HG02840 (cell line): ENCODE data around the gene SPRR2D.
"Not testable (repeated sequence)": the region's sequence is repeated elsewhere in the genome, so short reads cannot be mapped to it uniquely, and the experiment has no call there.

Experiments used
- ATAC-seq: cut with Tn5 transposase; IDR thresholded peaks from one replicate; pipeline ENCODE4 v1.9.1; 2021; ENCODE audit warnings: mild to moderate bottlenecking, moderate library complexity, moderate number of reproducible peaks; ENCODE audit not compliant: unreplicated experiment, low FRiP score

The SPRR2D gene

DNA sequence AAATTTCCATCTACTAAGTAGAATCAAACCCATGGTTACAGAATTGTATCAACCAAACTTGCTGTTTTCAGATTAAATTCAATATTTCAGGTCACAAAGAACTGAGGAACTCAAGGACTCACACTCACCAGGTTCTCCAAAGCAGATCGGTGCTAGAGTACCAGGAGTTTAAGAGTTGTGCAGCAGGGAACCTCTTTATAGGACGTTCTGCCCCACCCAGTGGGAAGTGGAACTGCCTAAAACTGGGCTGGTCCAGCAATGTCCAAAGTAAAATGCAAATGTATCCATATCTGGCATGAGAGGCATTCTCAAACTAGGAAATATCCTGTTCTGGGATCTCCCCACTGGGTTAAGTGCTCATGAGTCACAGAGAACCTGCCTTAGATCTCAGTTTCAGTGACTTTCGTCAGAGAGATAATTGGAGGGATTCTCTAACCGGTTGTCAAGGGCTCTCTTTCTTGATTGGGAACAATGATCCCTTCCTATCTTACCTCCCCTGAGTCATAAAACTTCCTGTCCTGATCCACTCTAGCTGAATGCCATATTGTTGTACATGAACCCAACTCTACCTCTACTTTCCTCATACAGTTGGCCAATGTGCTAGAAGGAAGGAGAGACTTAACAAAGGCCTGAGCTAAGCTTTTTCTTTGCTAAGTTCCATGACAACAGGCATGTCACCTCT is at the start of gene SPRR2D:
SPRR2D (minus strand) TSS at position 171 of the 682 bp plus-strand sequence. CDS start 774 bp downstream, outside the sequence.
- no peak for ATAC-seq

DNA sequence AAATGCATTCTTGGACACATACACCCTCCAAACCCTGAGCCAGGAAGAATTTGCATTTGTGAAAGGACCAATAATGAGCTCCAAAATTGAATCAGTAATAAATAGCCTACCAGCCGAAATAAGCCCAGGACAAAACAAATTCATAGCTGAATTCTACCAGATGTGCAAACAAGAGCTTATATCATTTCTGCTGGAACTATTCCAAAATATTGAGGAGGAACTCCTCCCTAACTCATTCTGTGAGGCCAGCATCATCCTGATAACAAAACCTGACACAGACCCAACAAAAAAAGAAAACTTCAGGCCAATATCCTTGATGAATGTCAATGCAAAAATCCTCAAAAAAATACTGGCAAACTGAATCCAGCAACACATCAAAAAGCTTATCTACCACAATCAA is 46.7 kb upstream of the SPRR2D start:
- ATAC-seq, result no peak

DNA sequence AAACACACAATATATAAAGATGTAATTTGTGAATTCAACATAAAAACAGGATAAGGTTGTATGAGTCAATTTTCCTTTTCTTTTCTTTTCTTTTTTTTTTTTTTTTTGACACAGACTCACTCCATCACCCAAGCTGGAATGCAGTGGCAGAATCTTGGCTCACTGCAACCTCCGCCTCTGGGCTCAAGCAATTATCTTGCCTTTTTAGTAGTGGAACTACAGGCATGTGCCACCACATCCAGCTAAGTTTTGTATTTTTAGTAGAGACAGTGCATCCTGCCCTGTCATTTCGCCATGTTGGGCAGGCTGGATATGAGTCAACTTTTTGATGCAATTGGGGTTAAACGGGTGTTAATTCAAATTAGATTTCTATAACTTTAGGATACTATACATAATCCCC is 40.8 kb upstream of the SPRR2D start:
- ATAC-seq, result no peak

- no peak for ATAC-seq
Observed at GRCh38 chr1:153072806-153073726, 32.1 kb upstream of the SPRR2D start.

GRCh38 chr1:153071511-153071910 is 30.6 kb upstream of the SPRR2D start, which contains the start of gene SPRR2B:
Gene SPRR2B (minus strand): TSS chr1:153071611. CDS start chr1:153070839, 772 bp downstream.
- no peak for ATAC-seq

- no peak for ATAC-seq
Observed at GRCh38 chr1:153070243-153070642, 29.3 kb upstream of the SPRR2D start.

- ATAC-seq, result no peak
Observed at GRCh38 chr1:153058826-153059784, 18.2 kb upstream of the SPRR2D start.

DNA sequence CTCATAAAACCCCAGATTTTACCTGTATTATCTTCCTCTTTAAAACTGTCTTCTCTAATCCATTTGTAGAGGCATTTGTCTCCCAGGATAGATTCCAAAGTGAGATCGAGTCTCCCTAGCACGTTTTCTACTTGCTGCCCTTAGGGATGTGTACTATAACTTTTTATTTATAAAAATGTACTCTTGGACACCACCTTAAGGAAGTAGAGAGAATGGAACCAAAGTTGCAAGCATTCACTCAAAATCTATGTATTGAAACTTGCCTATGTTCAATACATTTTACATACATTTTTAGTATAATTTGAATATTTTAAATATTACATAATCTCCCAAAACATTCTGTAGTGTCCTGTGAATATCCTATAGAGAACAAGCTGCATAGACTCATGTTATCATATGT is 17.2 kb upstream of the SPRR2D start:
- no peak for ATAC-seq

GRCh38 chr1:153057375-153057774 is 16.5 kb upstream of the SPRR2D start, which contains the start of gene SPRR2A:
Gene SPRR2A (minus strand): TSS chr1:153057512. CDS start chr1:153056735, 777 bp downstream.
- ATAC-seq, result no peak

GRCh38 chr1:153056111-153056510 is 15.2 kb upstream of the SPRR2D start:
- ATAC-seq, result not testable (repeated sequence)

GRCh38 chr1:153049211-153049610 is 8.3 kb upstream of the SPRR2D start:
- no peak for ATAC-seq

DNA sequence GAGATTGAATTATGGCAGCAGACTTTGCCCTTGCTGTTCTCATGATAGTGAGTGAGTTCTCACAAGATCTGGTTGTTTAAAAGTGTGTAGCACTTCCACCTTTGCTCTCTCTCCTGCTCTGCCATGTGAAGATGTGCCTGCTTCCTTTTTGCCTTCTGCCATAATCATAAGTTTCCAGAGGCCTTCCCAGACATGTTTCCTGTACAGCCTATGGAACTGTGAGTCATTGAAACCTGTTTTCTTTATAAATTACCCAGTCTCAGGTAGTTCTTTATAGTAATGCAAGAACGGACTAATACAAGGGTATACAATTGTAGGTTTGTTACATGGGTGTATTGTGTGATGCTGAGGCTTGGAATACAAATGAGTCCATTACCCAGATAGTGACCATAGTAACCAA is 5.7 kb downstream of the SPRR2D start:
- ATAC-seq, result no peak

- ATAC-seq, result no peak
Observed at GRCh38 chr1:153032677-153033308, 8.1 kb downstream of the SPRR2D start.

DNA sequence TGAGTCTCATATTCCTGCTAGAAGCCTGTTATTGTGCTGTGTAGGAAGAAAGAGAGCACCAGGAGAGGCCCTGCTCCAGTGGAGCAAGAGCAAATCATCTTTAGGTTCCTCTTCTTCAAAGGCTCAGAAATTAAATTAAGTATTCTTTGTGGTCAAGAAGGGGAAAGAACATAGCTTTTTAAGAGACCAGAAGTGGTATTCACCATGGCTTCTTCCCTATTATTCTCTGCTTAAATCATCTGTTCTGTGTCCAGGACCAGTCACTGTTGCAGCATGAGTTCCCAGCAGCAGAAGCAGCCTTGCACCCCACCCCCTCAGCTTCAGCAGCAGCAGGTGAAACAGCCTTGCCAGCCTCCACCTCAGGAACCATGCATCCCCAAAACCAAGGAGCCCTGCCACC is 8.8 kb downstream of the SPRR2D start:
- ATAC-seq, result no peak

GRCh38 chr1:153030895-153031294 is 10.0 kb downstream of the SPRR2D start, which contains the start of gene SPRR1B:
Gene SPRR1B (plus strand): TSS chr1:153031203. CDS start chr1:153032346, 1,143 bp downstream.
- no peak for ATAC-seq

- no peak for ATAC-seq
Observed at GRCh38 chr1:153028766-153029165, 12.2 kb downstream of the SPRR2D start.

- no peak for ATAC-seq
Observed at GRCh38 chr1:153025797-153026196, 15.1 kb downstream of the SPRR2D start.

DNA sequence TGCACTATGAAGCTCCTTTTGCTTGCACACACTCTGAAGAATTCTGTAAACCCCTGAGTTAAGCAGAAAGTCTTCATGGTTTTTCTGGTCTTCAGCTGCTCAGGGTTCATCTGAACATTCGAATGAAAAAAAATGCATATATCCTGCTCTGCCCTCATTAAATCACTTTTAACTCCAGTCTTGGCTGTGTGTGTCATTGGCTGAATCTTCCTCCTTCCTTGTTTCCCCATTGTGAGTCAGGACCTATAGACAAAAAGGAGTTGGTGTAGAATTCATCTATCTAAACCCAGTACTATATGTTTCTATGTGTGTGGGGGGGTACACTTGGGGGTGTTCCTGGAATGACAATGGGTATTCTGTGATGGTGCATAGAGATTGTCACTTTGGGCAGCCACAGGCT is 16.5 kb downstream of the SPRR2D start:
- ATAC-seq, result no peak

- no peak for ATAC-seq
Observed at GRCh38 chr1:153023109-153023508, 17.8 kb downstream of the SPRR2D start.

DNA sequence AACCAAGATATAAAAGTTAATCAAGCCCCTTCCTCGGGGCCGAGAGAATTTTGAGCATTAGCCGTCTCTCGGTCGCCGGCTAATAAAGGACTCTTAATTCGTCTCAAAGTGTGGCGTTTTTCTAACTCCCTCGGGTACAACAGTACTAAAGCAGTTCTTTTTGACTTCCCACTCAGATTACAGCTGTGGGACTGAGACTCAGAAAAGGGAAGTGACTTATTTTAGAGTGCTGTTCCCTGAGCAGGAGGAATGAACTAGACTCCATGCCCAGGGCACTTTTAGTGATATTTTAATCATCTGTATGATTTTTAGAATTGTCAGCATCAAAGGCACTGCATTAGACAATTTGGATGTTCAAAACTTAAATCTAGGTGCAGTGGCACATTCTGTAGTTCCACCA is 18.6 kb downstream of the SPRR2D start:
- ATAC-seq, result not testable (repeated sequence)
